HG03457 (cell line): ENCODE data around the gene PBX4.

Source experiments
- ATAC-seq: cut with Tn5 transposase; IDR thresholded peaks from one replicate; pipeline ENCODE4 v1.9.1; 2021; ENCODE audit warnings: moderate number of reproducible peaks; ENCODE audit not compliant: unreplicated experiment

PBX4 gene

GRCh38 chr19:19592690-19593089 is 25.8 kb downstream of the PBX4 start:
- no peak for ATAC-seq

- ATAC-seq, result no peak
These were observed 27.2 kb downstream of the PBX4 start for GRCh38 chr19:19591133-19591825.

GRCh38 chr19:19588546-19588945 is 29.9 kb downstream of the PBX4 start:
- ATAC-seq, result no peak

- ATAC-seq, result no peak
These were observed 30.7 kb downstream of the PBX4 start for GRCh38 chr19:19587771-19588170.

- no peak for ATAC-seq
These were observed 34.1 kb downstream of the PBX4 start for GRCh38 chr19:19584356-19584755.

GRCh38 chr19:19582471-19582870 is 36.0 kb downstream of the PBX4 start:
- no peak for ATAC-seq

GRCh38 chr19:19581391-19581790 is 37.1 kb downstream of the PBX4 start:
- ATAC-seq, result no peak

- ATAC-seq, result no peak
These were observed 38.1 kb downstream of the PBX4 start for GRCh38 chr19:19580418-19580817.

GRCh38 chr19:19579533-19580361 is 38.7 kb downstream of the PBX4 start:
- no peak for ATAC-seq

GRCh38 chr19:19578252-19578651 is 40.2 kb downstream of the PBX4 start:
- ATAC-seq, result no peak

GRCh38 chr19:19575411-19575810 is 43.1 kb downstream of the PBX4 start:
- no peak for ATAC-seq

GRCh38 chr19:19571071-19571786 is 47.3 kb downstream of the PBX4 start:
- no peak for ATAC-seq

GRCh38 chr19:19570571-19570970 is 47.9 kb downstream of the PBX4 start:
- ATAC-seq, result no peak

GRCh38 chr19:19568802-19569756 is 49.4 kb downstream of the PBX4 start:
- ATAC-seq, result no peak

- ATAC-seq, result no peak
These were observed 51.1 kb downstream of the PBX4 start for GRCh38 chr19:19567391-19567790.

- no peak for ATAC-seq
These were observed 52.2 kb downstream of the PBX4 start for GRCh38 chr19:19566306-19566705.

- ATAC-seq, result no peak
These were observed 55.1 kb downstream of the PBX4 start for GRCh38 chr19:19563348-19563848.

GRCh38 chr19:19562665-19563347 is 55.7 kb downstream of the PBX4 start:
- no peak for ATAC-seq

- no peak for ATAC-seq
These were observed 56.4 kb downstream of the PBX4 start for GRCh38 chr19:19561946-19562664.
